Erythroblast (primary cell): ENCODE data around the gene PRKCD.
"Not testable (repeated sequence)": the region's sequence is repeated elsewhere in the genome, so short reads cannot be mapped to it uniquely, and the experiment has no call there.

Source experiments
- DNase-seq, 2 experiments: peaks; one replicate each; lab custom pipeline; 2025; lab: John Stamatoyannopoulos, UW
- GATA1 ChIP-seq: IDR thresholded peaks from 2 replicates; pipeline ENCODE4 v1.6.1; 2011; ENCODE audit warnings: low read depth, mild to moderate bottlenecking, control low read depth, low read length, moderate library complexity
- POLR2A ChIP-seq: IDR thresholded peaks from 2 replicates; pipeline ENCODE4 v1.6.1; 2011; ENCODE audit warnings: mild to moderate bottlenecking, low read length

Gene PRKCD

DNA sequence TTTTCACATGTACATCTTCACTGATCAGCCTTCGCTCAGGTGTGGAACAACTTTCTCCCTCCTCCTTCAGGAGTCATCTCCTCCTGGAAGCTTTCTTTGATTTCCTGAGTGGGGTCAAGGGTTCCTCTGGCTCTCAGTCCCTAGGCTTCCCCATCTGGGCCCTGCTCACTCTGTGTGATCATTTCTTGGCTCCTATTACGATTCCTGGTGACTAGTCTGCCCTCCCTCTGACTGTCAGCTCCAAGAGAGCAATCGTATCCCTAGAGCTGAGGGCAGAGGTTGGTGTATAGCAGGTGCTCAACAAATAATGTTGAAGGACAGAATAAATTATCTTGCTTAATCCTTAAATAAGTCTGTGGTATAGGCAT lies 15.3 kb upstream of the PRKCD start:
- TF ChIP-seq POLR2A (no peak), GATA1 (no peak)
- no peak for DNase-seq

DNA sequence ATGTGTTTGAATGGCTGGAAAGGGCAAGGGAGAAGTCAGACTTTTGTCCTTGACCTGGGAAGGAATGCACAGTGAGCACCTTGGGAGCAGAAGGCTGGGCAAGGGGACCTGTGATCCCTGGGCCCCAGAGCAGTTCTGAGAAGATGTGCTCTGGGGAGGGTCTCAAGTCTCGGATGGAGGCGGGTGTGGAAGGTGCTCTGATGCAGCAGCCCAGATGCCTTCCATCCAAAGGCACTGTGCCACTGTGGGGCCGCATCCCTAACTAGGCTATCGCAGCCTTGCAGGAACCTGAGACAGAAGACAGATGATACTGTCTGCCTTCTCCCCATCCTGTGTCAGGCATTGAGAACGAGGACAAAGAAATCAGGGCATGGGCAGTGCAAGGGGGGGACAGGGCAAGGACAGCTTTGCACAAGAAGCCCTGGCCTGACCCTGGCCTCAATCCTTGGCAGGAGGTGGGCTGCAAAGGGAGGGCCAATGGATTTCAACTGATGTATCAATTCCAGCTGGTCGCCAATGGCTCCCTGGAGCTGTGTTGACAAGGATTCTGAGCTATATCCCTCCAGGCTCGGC lies 14.6 kb upstream of the PRKCD start:
- no peak for DNase-seq
- TF ChIP-seq GATA1: no peak
- no peak for TF ChIP-seq POLR2A

DNA sequence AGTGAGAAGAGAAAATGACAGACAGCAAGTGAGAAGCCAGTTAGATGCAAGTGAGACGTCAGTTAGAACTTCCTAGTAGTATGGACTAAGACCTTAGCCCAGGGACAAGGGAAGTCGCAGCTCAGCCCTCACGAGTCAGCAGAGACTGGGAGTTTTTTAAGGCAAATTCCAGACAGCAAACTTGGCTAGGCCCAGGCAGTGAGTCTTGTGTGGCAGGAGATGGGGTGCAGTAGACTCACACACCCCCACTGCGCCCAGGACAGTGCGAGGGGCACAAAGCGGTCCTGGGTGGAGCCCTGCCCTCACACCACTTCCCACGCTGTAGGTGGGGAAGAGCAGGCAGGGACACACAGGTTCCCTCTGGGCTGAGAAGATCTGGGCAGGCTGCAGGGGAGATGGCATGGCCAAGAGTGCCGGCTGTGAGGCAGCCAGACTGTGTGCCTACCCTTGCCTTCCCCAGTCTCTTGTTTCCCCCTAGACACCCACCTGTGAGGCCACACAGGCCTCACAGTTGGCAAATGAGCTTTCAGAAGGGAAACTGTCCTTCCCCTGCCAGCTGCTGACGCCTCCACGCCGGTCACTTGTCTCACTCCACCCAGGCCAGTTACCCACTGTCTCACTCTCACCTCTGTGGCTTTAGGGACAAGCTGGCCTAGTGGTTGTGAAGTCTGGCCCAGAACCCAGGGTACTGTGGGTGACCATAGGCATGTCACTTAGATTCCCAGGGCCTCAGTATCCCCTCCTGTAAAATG lies 13.7 kb upstream of the PRKCD start:
- DNase-seq: no peak
- no peak for TF ChIP-seq GATA1
- TF ChIP-seq POLR2A: no peak

DNA sequence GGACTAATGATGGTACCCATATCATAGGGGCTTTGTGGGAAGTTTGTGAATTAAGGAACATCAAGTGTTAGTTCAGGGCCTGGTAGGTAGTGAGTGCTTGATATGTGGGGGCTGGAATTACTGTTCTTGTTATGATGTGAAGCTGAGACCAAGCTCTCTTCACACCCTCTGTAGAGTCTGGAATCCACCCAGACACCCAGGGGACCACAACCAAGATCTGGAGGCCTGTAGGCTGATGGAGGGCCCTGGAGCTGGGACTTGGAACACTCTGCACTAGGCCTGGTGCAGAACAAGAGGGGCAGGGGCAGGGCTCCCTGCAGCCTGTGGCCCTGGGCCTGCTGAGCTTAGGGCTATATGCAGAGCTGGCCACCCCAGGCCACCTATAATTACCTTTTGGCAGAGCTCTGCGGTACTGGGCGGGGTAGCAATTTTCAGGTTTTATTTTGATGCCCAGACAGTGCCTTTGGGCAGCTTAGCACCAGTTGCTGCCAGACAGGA lies 13.1 kb upstream of the PRKCD start:
- DNase-seq: no peak
- no peak for TF ChIP-seq GATA1
- no peak for TF ChIP-seq POLR2A

DNA sequence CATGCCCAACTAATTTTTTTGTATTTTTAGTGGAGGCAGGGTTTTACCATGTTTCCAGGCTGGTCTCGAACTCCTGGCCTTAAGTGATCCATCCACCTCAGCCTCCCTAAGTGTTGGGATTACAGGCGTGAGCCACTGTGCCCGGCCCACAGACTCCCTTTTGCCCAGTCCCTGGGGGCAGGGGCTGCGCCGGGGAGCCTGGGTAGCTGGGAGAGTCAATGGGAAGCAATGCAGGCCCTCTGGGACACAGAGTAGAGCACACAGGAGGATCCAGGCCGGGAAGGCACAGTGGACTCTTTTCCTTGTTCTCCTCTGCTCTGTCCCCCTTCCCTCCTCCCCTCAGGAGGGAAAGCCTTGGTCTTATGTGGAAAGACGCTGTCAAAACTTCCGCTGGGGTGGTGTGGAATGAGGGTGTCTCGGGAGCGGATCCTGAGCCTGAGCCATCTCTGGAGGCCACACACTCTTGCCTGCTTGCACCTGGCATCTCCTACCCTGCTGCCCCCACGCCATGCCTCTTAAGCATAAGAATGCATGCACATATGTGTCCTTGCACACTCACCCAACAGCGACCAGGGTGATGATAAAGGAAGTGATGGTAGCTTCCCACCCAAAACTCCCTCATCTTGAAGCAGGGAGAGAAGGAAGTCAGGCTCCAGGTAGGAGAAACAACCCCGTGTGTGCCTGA lies 11.9 kb upstream of the PRKCD start:
- TF ChIP-seq POLR2A: no peak
- TF ChIP-seq GATA1: no peak
- no peak for DNase-seq

DNA sequence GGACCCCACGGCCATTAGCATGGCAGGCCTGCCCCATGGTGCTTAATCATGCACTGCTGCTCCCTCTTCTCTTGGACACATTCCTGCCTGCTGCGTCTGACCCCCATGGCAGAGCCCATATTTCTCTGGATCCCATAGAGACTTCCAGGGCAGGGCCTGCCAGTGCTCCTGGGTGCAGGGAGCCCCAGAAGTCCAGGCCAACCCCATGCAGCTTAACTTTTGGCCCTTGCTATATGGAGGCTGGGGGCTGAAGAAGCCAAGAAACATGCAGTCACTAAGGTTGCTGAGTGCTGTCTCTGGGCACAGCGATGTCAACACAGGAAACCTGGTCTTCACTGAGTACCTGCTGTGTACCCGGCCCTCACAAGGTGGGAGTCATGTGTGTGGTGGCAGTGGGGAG lies 11.3 kb upstream of the PRKCD start:
- TF ChIP-seq GATA1 (no peak), POLR2A (no peak)
- no peak for DNase-seq

DNA sequence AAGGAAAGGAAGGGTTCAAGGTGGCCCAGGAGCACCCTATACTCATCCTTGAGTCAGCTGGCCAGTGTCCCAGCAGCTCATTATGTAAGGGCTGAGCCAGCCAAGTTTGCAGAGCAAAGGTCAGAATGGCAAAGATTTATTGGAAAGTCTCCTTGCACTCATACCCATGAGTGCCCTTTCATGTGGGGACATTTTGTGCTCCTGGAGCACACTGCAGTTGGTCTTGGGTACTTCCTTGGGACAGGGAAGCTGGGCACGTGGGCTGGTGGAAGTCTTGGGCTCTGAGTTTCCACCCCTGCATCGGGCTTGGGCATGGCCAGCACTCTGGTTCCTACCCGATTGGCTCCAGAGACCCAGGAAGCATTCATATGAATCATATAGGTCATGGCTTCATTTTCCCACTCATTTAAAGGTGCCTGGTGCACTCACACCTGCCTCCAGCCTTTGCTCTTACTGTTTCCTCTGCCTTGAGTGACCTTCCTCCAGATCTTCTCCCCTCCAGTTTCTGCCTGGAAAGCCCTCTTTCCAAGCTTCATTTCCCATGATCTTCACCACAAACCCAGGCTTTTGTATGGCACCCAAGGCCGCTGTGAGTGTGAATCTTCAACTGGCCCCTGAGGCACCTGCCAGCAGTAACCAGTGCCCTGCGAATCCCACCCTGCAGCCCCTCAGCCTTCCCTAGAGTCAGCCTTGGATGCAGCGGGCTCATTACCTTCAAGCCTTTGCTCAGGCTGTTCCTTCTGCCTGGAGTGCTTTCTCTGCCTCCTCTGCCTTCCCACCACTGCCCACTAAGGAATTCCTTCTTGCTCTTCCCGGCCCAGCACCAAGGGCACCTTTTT lies 10.5 kb upstream of the PRKCD start:
- TF ChIP-seq POLR2A (no peak), GATA1 (no peak)
- DNase-seq: no peak

DNA sequence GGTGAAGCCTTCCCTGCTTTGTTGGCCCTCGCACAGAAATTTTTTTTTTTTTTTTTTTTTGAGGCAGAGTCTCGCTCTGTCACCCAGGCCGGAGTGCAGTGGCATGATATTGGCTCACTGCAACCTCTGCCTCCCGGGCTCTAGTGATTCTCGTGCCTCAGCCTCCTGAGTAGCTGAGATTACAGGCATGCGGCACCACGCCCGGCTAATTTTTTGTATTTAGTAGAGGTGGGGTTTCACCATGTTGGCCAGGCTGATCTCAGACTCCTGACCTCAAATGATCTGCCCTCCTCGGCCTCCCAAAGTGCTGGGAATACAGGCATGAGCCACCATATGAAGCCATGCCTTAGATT lies 9.9 kb upstream of the PRKCD start:
- not testable (repeated sequence) for DNase-seq

DNA sequence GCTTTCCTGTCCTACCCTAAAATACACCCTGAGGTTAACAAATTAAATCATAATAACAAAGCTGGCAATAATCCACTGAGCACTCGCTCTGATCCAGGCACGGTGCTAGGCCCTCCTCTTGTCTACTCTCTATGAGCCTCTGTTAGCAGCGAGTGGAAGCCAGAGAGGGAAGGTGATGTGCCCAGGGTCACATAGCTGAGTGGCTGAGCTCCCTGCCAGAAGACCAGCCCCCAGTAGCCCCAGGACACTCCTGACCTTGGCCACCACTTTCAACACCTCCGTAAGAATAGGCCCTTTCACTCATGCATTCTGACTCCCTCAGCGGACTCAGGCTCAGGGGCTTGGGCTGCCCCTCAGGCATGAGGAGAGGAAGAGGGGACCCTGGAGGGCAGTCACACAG lies 9.5 kb upstream of the PRKCD start:
- TF ChIP-seq GATA1: no peak
- no peak for TF ChIP-seq POLR2A
- DNase-seq: no peak

DNA sequence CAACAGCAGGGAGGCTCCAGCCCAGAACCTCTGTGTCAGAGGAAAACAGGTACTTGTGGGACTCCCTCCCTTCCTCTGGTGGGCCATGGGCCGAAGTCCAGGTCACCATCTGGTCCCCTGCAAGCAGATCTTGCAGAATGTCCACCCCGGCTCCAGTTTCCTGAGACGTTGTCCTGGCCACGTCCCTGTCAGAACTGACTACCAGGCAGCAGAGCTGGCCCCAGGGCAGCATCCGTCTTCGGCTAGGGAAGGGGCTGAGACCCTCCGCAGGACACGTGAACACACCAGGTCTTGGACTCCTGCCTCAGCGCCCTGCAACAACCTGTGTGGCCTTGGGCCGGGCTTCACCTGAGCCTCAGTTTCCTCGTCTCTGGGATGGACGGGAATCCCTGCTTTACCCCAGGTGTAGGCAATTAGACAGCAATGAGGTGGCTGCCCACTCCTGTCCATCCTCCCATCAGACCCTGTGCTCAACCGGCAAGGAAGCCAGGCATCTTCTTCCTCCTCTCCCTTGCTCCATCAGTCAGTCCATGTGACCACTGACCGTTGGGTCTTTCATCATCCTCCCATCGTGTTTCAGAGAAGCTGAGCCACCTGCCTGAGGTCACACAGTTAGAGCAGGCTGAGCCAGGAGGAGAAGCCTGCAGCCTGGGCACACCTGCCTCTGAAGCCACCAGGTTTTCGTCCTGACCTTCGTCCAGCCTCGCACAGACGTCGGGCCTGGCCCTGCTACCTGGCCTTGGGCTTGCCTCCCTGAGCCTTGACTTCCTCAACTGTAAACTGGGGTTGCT lies 8.9 kb upstream of the PRKCD start:
- no peak for DNase-seq
- no peak for TF ChIP-seq POLR2A
- TF ChIP-seq GATA1: no peak

DNA sequence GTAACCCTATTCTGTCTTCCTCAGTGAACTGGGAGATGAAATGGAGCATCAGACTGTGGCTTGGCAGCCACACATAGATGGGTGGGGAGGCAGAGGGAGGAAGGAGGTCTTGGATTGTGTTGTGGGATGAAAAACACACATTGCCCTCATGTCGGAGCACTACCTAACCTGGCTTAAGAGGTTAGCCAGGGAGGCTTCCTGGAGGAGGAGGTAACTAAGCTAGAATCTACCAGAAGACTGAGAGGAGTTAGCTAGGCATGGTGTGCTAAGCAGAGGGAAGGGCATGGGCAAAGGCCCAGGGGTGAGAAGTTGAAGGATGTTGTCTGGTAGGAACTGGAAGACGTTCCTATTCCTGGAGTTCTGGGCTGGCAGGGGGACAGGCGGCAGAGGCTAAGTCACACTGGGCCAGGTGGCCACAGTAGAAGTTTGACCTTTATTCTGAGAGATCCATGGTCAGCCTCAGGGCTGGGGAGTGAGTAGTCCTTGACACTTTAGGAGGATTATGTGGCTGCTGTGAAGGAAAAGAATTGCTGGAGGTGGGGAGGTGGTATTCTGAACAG lies 7.7 kb upstream of the PRKCD start:
- TF ChIP-seq POLR2A (no peak), GATA1 (no peak)
- no peak for DNase-seq

DNA sequence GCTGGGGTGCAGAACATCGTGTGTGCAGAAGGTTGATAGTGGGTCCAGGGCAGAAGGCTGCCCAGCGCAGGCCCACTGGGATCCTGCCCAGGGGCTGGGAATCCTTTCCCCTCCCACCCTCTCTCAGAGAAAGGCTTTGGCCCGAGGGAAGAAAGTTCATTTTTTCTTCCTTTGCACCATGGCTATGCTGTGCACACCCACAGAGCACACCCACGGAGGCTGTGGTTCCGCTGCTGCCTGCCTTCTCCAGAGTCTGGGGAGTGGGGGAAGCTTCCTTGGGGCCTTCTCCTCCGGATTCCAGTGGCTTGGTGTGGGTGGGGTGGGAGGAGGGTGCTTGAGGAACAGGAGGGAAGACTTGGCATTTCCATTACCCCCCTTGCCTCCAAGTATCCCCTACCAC lies 7.0 kb upstream of the PRKCD start:
- DNase-seq: no peak
- TF ChIP-seq GATA1 (no peak), POLR2A (no peak)

DNA sequence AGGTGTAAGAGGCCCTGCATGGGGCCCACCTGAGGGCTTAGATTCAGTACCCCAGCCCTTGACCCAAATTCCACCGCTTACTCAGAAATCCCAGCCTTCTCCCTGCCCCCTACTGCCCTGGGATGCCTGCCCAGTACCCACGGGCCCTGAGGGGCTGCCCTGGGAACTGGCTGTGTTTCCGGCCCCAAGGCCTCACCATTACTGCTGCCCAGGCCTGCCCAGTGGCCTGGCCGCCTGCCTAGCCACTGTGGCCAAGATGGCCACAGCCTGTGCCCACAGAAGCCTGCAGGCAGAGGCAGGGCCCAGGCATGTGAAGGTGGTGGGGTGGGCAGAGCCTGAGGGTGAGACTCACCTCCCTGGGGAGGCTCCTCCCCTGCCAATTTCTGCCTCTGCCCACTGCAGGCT lies 6.1 kb upstream of the PRKCD start:
- TF ChIP-seq GATA1 (no peak), POLR2A (no peak)
- no peak for DNase-seq
